K562 (cell line): ENCODE results near the gene AAGAB. TPM values are rescaled to one million over a fixed set of nuclear protein-coding genes. Genes with fewer than 3 reads are reported as not detected.

ENCODE experiments used
- CLOCK ChIP-seq: fragments of 250-450 bp; sonication (Bioruptor Pico); IDR thresholded peaks from 2 replicates; pipeline ENCODE4 v1.4.0; 2020; ENCODE audit warnings: mild to moderate bottlenecking, moderate library complexity, borderline replicate concordance
- CREB3L1 ChIP-seq: fragments of 450-650 bp; IDR thresholded peaks from 2 replicates; pipeline ENCODE4 v1.6.1; 2014; ENCODE audit warnings: low read depth, mild to moderate bottlenecking, moderate library complexity, borderline replicate concordance
- GMEB1 ChIP-seq: fragments of 250-450 bp; sonication (Bioruptor Pico); IDR thresholded peaks from 2 replicates; pipeline ENCODE4 v1.4.0; 2020; ENCODE audit warnings: mild to moderate bottlenecking
- KLF10 ChIP-seq: fragments of 250-450 bp; sonication (Bioruptor Pico); IDR thresholded peaks from 2 replicates; pipeline ENCODE4 v1.6.1; 2021; ENCODE audit warnings: matching md5 sums
- MEF2A ChIP-seq: IDR thresholded peaks from 2 replicates; pipeline ENCODE4 v1.6.1; 2011; ENCODE audit warnings: low read depth, mild to moderate bottlenecking, low read length, moderate library complexity; ENCODE audit not compliant: control insufficient read depth
- PKNOX1 ChIP-seq: fragments of 450-650 bp; IDR thresholded peaks from 2 replicates; pipeline ENCODE4 v1.6.1; 2016
- RREB1 ChIP-seq: fragments of 250-450 bp; sonication (Bioruptor Pico); IDR thresholded peaks from 2 replicates; pipeline ENCODE4 v1.4.0; 2020
- ZNF280B ChIP-seq: fragments of 250-450 bp; sonication (Bioruptor Pico); IDR thresholded peaks from 2 replicates; pipeline ENCODE4 v1.5.1; 2021; ENCODE audit warnings: mild to moderate bottlenecking
- polyA plus RNA-seq, 8 experiments: library from polyadenylated mRNA; depleted of rRNA in 4 of 8; stranded (reverse) in 5 of 8; unstranded in 3 of 8; fragments of >200 nt; fragmentation: Nextera tagmentation in 2 of 8; fragmentation: Illumina TruSeq in 1 of 8; extraction: Ambion mirVana in 2 of 8; extraction: Trizol in 1 of 8; gene quantifications; 2 replicates each; pipeline versions ENCODE4 v1.2.1 to v1.2.3, GENCODE V29; 2011 to 2014; ENCODE audit warnings: inconsistent platforms in 1 of 8, missing spikeins in 1 of 8
- total RNA-seq, 7 experiments: library from RNA; depleted of rRNA in 6 of 7; stranded (reverse); fragments of >200 nt in 6 of 7; fragmentation: Illumina TruSeq in 2 of 7; extraction: Trizol in 2 of 7; gene quantifications; 2 replicates each; pipeline versions ENCODE4 v1.2.1 to v1.2.3, GENCODE V29; 2011 to 2021; ENCODE audit warnings: low replicate concordance in 1 of 7

Gene AAGAB
- total and polyA plus RNA-seq, 9 of the 15 experiments (the other 6 are each of a cell fraction or from before 2014, with no cell fraction given) = 17.8 to 109 (median 58.3) TPM

- no peak for TF ChIP-seq CLOCK (CRISPR knock-in tag)
- TF ChIP-seq CREB3L1 = no peak; the same call in none of the 2 replicates
- peak; percentile 64 for TF ChIP-seq GMEB1
- TF ChIP-seq MEF2A = no peak
- 0 out of 2 replicates have a peak, but pooled peaks have one; percentile 14 for TF ChIP-seq RREB1 (CRISPR knock-in tag)
- TF ChIP-seq ZNF280B (CRISPR knock-in tag) = no peak
- no peak for TF ChIP-seq KLF10
- TF ChIP-seq PKNOX1 = no peak
Measured at GRCh38 chr15:67254238-67255175, at the start of gene AAGAB, which contains the start of gene IQCH (continued).
